Erythroblast (primary cell): Measurements from ENCODE around the gene CDHR3.

Source experiments
- GATA1 ChIP-seq: IDR thresholded peaks from 2 replicates; pipeline ENCODE4 v1.6.1; 2011; ENCODE audit warnings: low read depth, mild to moderate bottlenecking, control low read depth, low read length, moderate library complexity
- POLR2A ChIP-seq: IDR thresholded peaks from 2 replicates; pipeline ENCODE4 v1.6.1; 2011; ENCODE audit warnings: mild to moderate bottlenecking, low read length

- TF ChIP-seq POLR2A (no peak), GATA1 (no peak)
Measured at GRCh38 chr7:105934572-105935185, 28.4 kb upstream of the CDHR3 start.
